ENCODE measurements around the gene FBXO17.
A peak's percentile ranks its signal among the peaks of the same experiment; 100 is the strongest.

FBXO17 gene

DNA sequence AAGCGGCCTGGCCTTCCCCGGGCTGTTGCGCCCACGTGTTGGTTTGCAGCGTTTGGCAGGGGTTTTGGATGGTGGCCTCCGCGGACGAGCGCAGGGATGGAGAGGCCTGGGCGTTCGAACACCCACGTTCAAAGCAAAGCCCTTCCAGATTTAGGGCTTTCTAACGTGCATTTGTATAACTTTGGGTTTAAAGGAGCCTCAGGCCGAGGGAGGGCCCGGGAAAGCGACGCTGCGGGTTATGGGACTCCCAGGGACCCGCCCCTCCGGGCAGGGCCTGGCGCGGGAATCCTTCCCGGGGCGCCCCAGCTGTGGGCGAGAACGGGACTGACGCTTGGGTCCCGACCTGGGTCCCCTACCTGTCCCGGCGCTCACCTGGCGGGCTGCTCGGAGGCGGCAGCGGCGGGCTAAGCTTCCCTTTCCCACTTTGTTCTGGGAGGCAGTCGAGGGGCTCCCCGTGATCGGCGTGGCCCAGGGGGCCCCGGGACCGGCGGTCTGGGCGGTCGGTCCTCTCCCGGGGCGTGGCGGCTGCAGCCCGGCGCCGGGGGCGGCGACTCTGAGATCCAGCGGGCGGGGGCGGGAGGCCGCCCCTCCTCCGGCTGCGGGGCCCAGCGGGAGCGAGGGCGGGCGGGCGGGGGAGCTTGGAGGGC is at the start of gene FBXO17:
FBXO17 (minus strand) TSS at position 529 of the 647 bp plus-strand sequence. CDS start 25,423 bp downstream, outside the sequence.
- H3K4me3 ChIP-seq (ENCODE audit: low read depth in 1 of 5, low read length in 5 of 5) = peak within 1 kb of the TSS; percentile 56 to 69 (median 66)
- peak within 1 kb of the TSS in 4 of 5 donors; percentile 35 to 82 (median 76) for H3K9ac ChIP-seq (ENCODE audit: low read length in 5 of 5)
- peaks cover 1 to 21% (median 20%) of the 10 kb centered on the region in 5 donors for H3K4me1 ChIP-seq (ENCODE audit: control insufficient read depth in 5 of 5, insufficient read depth in 5 of 5, low read length in 5 of 5)
- no peaks in the 10 kb centered on the region for H3K36me3 ChIP-seq (ENCODE audit: control insufficient read depth in 5 of 5, insufficient read depth in 5 of 5, low read length in 5 of 5)
- H3K9me3 ChIP-seq (ENCODE audit: control insufficient read depth in 5 of 5, low read length in 5 of 5) = peaks cover 0 to under 1% (median 0%) of the 10 kb centered on the region in 5 donors
- H3K27me3 ChIP-seq (ENCODE audit: control insufficient read depth in 5 of 5, insufficient read depth in 4 of 5, low read length in 5 of 5) = peaks cover 0 to 7% (median 0%) of the 10 kb centered on the region in 5 donors
- peak within 1 kb of the TSS; percentile 83 for H3K27ac ChIP-seq (ENCODE audit: low read depth, low read length)

- no peaks in the 10 kb centered on the region for H3K27me3 ChIP-seq (ENCODE audit: control insufficient read depth in 5 of 5, insufficient read depth in 4 of 5, low read length in 5 of 5)
- H3K4me1 ChIP-seq (ENCODE audit: control insufficient read depth in 5 of 5, insufficient read depth in 5 of 5, low read length in 5 of 5) = no peaks in the 10 kb centered on the region
- peaks cover 0 to 21% (median 13%) of the 10 kb centered on the region in 5 donors for H3K36me3 ChIP-seq (ENCODE audit: control insufficient read depth in 5 of 5, insufficient read depth in 5 of 5, low read length in 5 of 5)
- H3K9ac ChIP-seq (ENCODE audit: low read length in 5 of 5) = no peak overlapping the region
- H3K4me3 ChIP-seq (ENCODE audit: low read depth in 1 of 5, low read length in 5 of 5) = no peak overlapping the region
- peaks cover 0 to 3% (median 0%) of the 10 kb centered on the region in 5 donors for H3K9me3 ChIP-seq (ENCODE audit: control insufficient read depth in 5 of 5, low read length in 5 of 5)
- no peak overlapping the region for H3K27ac ChIP-seq (ENCODE audit: low read depth, low read length)
Observed at GRCh38 chr19:39024875-39025641, 49.5 kb upstream of the FBXO17 start.

DNA sequence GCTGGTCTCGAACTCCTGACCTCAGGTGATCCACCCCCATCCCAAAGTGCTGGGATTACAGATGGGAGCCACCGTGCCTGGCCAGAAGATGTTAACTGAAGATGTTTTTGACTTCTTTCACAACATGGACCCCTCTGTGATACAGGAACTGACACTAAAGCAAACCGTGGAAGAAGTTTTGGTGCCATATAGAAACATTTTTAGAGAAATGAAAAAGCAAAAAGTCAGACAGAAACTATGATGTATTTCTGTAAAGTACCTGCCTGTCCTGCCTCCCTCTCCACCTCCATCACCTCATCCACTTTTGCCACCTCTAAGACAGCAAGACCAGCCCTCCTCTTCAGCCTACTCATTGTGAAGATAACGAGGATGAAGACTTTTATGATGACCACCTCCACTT is 45.5 kb upstream of the FBXO17 start:
- H3K4me1 ChIP-seq (ENCODE audit: control insufficient read depth in 5 of 5, insufficient read depth in 5 of 5, low read length in 5 of 5) = no peaks in the 10 kb centered on the region
- peaks cover 0 to 10% (median 3%) of the 10 kb centered on the region in 5 donors for H3K36me3 ChIP-seq (ENCODE audit: control insufficient read depth in 5 of 5, insufficient read depth in 5 of 5, low read length in 5 of 5)

DNA sequence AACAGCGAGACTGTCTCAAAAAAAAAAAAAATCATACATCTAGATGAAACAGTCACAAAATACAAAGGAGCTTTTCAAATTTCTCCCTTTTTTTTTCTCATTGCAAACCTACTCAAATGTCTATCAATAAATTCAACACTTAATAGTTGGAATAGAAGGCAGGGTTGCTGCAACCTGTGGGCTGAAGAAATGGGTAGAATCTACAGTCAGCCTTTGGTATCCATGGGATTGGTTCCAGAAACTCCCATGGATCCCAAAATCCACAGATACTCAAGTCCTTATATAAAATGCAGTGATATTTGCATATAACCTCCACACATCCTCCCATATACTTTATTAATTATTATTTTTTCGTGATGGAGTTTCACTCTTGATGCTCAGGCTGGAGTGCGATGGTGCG is 42.1 kb upstream of the FBXO17 start:
- H3K9me3 ChIP-seq (ENCODE audit: control insufficient read depth in 5 of 5, low read length in 5 of 5) = no peaks in the 10 kb centered on the region
- H3K36me3 ChIP-seq (ENCODE audit: control insufficient read depth in 5 of 5, insufficient read depth in 5 of 5, low read length in 5 of 5) = peaks cover 0 to 4% (median 0%) of the 10 kb centered on the region in 5 donors
- H3K9ac ChIP-seq (ENCODE audit: low read length in 5 of 5) = no peak overlapping the region
- H3K27ac ChIP-seq (ENCODE audit: low read depth, low read length) = no peak overlapping the region
- H3K4me1 ChIP-seq (ENCODE audit: control insufficient read depth in 5 of 5, insufficient read depth in 5 of 5, low read length in 5 of 5) = no peaks in the 10 kb centered on the region
- no peaks in the 10 kb centered on the region for H3K27me3 ChIP-seq (ENCODE audit: control insufficient read depth in 5 of 5, insufficient read depth in 4 of 5, low read length in 5 of 5)
- no peak overlapping the region for H3K4me3 ChIP-seq (ENCODE audit: low read depth in 1 of 5, low read length in 5 of 5)

More for the DNA sequence above, 45.5 kb upstream of the FBXO17 start:
- Histone ChIP-seq H3K9me3 (ENCODE audit: control insufficient read depth in 5 of 5, low read length in 5 of 5) (no peaks in the 10 kb centered on the region), H3K9ac (ENCODE audit: low read length in 5 of 5) (no peak overlapping the region), H3K4me3 (ENCODE audit: low read depth in 1 of 5, low read length in 5 of 5) (no peak overlapping the region), H3K27ac (ENCODE audit: low read depth, low read length) (no peak overlapping the region), H3K27me3 (ENCODE audit: control insufficient read depth in 5 of 5, insufficient read depth in 4 of 5, low read length in 5 of 5) (no peaks in the 10 kb centered on the region)

DNA sequence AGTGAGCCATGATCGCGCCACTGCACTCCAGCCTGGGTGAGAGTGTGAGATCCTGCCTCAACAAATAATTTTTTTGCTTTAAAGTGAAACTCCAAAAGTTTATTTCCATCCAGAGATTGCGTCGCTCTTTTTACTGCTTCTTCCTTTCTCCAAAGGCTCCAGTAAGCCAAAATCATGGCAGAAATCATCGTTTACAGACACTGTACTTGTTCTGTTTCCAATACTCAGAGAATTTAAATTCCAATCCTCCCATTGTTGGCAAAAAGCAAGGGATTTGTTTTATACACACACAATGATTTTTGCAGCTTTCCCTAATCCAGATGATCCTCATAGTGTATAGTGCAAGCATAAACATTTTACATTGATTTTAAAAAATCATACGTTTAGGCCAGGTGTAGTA is 41.5 kb upstream of the FBXO17 start:
- no peaks in the 10 kb centered on the region for H3K9me3 ChIP-seq (ENCODE audit: control insufficient read depth in 5 of 5, low read length in 5 of 5)
- H3K36me3 ChIP-seq (ENCODE audit: control insufficient read depth in 5 of 5, insufficient read depth in 5 of 5, low read length in 5 of 5) = peaks cover 0 to 4% (median 0%) of the 10 kb centered on the region in 5 donors
- no peaks in the 10 kb centered on the region for H3K4me1 ChIP-seq (ENCODE audit: control insufficient read depth in 5 of 5, insufficient read depth in 5 of 5, low read length in 5 of 5)
- H3K27me3 ChIP-seq (ENCODE audit: control insufficient read depth in 5 of 5, insufficient read depth in 4 of 5, low read length in 5 of 5) = no peaks in the 10 kb centered on the region
- no peak overlapping the region for H3K9ac ChIP-seq (ENCODE audit: low read length in 5 of 5)
- no peak overlapping the region for H3K4me3 ChIP-seq (ENCODE audit: low read depth in 1 of 5, low read length in 5 of 5)
- no peak overlapping the region for H3K27ac ChIP-seq (ENCODE audit: low read depth, low read length)

DNA sequence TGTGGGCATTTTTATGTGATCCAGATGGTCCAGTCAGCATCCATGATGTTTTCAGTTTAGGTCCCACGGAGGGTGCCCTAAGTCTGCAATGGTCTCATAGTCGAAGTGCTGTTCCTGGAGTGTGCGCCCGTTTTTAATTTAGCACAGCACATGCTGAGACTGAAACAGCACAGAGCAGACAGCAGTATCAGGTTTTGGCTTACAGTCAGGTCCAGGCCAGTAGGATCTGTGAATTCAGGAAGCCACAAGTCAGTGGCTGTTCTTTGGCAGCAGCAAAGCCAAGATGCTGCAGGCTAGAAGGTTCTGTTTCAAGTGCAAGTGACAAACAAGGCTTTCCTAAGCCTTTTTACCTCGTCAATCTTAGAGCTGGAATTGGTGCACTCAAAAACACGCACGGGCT is 38.5 kb upstream of the FBXO17 start:
- no peak overlapping the region for H3K27ac ChIP-seq (ENCODE audit: low read depth, low read length)

GRCh38 chr19:39009001-39009400 is 33.5 kb upstream of the FBXO17 start:
- H3K9ac ChIP-seq (ENCODE audit: low read length in 5 of 5) = no peak overlapping the region
- no peak overlapping the region for H3K4me3 ChIP-seq (ENCODE audit: low read depth in 1 of 5, low read length in 5 of 5)
- H3K9me3 ChIP-seq (ENCODE audit: control insufficient read depth in 5 of 5, low read length in 5 of 5) = no peaks in the 10 kb centered on the region
- peaks cover 0 to 3% (median 0%) of the 10 kb centered on the region in 5 donors for H3K27me3 ChIP-seq (ENCODE audit: control insufficient read depth in 5 of 5, insufficient read depth in 4 of 5, low read length in 5 of 5)
- H3K36me3 ChIP-seq (ENCODE audit: control insufficient read depth in 5 of 5, insufficient read depth in 5 of 5, low read length in 5 of 5) = peaks cover 0 to 2% (median 0%) of the 10 kb centered on the region in 5 donors
- no peak overlapping the region for H3K27ac ChIP-seq (ENCODE audit: low read depth, low read length)
- no peaks in the 10 kb centered on the region for H3K4me1 ChIP-seq (ENCODE audit: control insufficient read depth in 5 of 5, insufficient read depth in 5 of 5, low read length in 5 of 5)

More for the DNA sequence above, 38.5 kb upstream of the FBXO17 start:
- Histone ChIP-seq H3K4me1 (ENCODE audit: control insufficient read depth in 5 of 5, insufficient read depth in 5 of 5, low read length in 5 of 5) (no peaks in the 10 kb centered on the region), H3K36me3 (ENCODE audit: control insufficient read depth in 5 of 5, insufficient read depth in 5 of 5, low read length in 5 of 5) (peaks cover 0 to 4% (median 0%) of the 10 kb centered on the region in 5 donors), H3K9ac (ENCODE audit: low read length in 5 of 5) (no peak overlapping the region), H3K4me3 (ENCODE audit: low read depth in 1 of 5, low read length in 5 of 5) (no peak overlapping the region), H3K27me3 (ENCODE audit: control insufficient read depth in 5 of 5, insufficient read depth in 4 of 5, low read length in 5 of 5) (no peaks in the 10 kb centered on the region), H3K9me3 (ENCODE audit: control insufficient read depth in 5 of 5, low read length in 5 of 5) (no peaks in the 10 kb centered on the region)

- Histone ChIP-seq H3K27ac (ENCODE audit: low read depth, low read length) (no peak overlapping the region), H3K9ac (ENCODE audit: low read length in 5 of 5) (no peak overlapping the region), H3K27me3 (ENCODE audit: control insufficient read depth in 5 of 5, insufficient read depth in 4 of 5, low read length in 5 of 5) (peaks cover 0 to 3% (median 0%) of the 10 kb centered on the region in 5 donors), H3K9me3 (ENCODE audit: control insufficient read depth in 5 of 5, low read length in 5 of 5) (no peaks in the 10 kb centered on the region), H3K36me3 (ENCODE audit: control insufficient read depth in 5 of 5, insufficient read depth in 5 of 5, low read length in 5 of 5) (no peaks in the 10 kb centered on the region), H3K4me3 (ENCODE audit: low read depth in 1 of 5, low read length in 5 of 5) (no peak overlapping the region), H3K4me1 (ENCODE audit: control insufficient read depth in 5 of 5, insufficient read depth in 5 of 5, low read length in 5 of 5) (no peaks in the 10 kb centered on the region)
Observed at GRCh38 chr19:39008137-39008536, 32.6 kb upstream of the FBXO17 start.

DNA sequence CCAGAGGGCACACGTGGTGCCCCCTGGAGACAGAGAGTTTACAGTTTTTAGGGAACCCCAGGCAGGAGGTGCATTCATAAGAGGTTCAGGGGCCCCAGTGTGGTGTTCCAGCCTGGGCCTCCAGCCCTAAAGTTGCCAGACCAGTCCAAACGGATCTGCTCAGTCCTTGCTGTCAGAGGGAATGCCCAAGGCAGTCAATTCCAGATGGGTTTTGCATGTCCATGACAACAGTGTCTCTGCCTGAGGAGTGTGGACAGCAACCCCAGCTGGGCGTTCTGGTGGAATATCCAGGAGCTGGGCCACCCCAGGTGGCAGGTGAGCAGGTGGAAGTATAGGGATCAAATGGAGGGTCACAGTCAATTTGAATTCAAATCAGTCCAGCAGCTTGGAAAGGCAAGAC is 31.6 kb upstream of the FBXO17 start:
- Histone ChIP-seq H3K27me3 (ENCODE audit: control insufficient read depth in 5 of 5, insufficient read depth in 4 of 5, low read length in 5 of 5) (peaks cover 0 to 3% (median 0%) of the 10 kb centered on the region in 5 donors), H3K9ac (ENCODE audit: low read length in 5 of 5) (no peak overlapping the region), H3K27ac (ENCODE audit: low read depth, low read length) (no peak overlapping the region), H3K9me3 (ENCODE audit: control insufficient read depth in 5 of 5, low read length in 5 of 5) (no peaks in the 10 kb centered on the region), H3K4me1 (ENCODE audit: control insufficient read depth in 5 of 5, insufficient read depth in 5 of 5, low read length in 5 of 5) (no peaks in the 10 kb centered on the region), H3K36me3 (ENCODE audit: control insufficient read depth in 5 of 5, insufficient read depth in 5 of 5, low read length in 5 of 5) (no peaks in the 10 kb centered on the region), H3K4me3 (ENCODE audit: low read depth in 1 of 5, low read length in 5 of 5) (no peak overlapping the region)

DNA sequence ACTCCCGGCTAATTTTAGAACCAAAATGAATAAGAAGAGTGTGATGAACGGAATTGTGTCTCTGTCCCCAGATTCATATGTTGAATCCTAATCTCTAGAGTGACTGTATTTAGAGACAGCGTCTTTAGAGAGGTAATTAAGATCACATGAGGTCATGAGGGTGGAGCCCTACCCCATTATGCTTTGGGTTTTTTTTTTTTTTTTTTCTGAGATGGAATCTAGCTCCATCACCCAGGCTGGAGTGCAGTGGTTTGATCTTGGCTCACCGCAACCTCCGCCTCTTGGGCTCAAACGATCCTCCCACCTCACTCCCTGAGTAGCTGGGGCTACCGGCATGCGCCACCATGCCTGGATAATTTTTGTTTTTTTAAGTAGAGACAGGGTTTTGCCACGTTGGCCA is 28.9 kb upstream of the FBXO17 start:
- Histone ChIP-seq H3K9ac (ENCODE audit: low read length in 5 of 5) (no peak overlapping the region), H3K4me3 (ENCODE audit: low read depth in 1 of 5, low read length in 5 of 5) (no peak overlapping the region), H3K9me3 (ENCODE audit: control insufficient read depth in 5 of 5, low read length in 5 of 5) (no peaks in the 10 kb centered on the region), H3K27me3 (ENCODE audit: control insufficient read depth in 5 of 5, insufficient read depth in 4 of 5, low read length in 5 of 5) (peaks cover 0 to 3% (median 0%) of the 10 kb centered on the region in 5 donors), H3K36me3 (ENCODE audit: control insufficient read depth in 5 of 5, insufficient read depth in 5 of 5, low read length in 5 of 5) (no peaks in the 10 kb centered on the region), H3K27ac (ENCODE audit: low read depth, low read length) (no peak overlapping the region), H3K4me1 (ENCODE audit: control insufficient read depth in 5 of 5, insufficient read depth in 5 of 5, low read length in 5 of 5) (no peaks in the 10 kb centered on the region)

Measured in subcutaneous abdominal adipose tissue (tissue), 5 donors.